Effector memory CD4-positive, alpha-beta T cell (primary cell): ENCODE measurements around the gene ARFRP1.

Experiments
- DNase-seq, 3 donors: peaks; one replicate each; pipeline ENCODE4 v3.0.0-alpha.2; 2020
- H3K27ac ChIP-seq: 2 replicates; pipeline ENCODE4 v1.7.0; 2013; ENCODE audit warnings: mild to moderate bottlenecking, low read length, moderate library complexity; ENCODE audit not compliant: insufficient read depth, poor library complexity, severe bottlenecking
- H3K27me3 ChIP-seq: replicated peaks from 2 replicates; pipeline ENCODE4 v1.7.0; 2013; ENCODE audit warnings: mild to moderate bottlenecking, low read length; ENCODE audit not compliant: insufficient read depth, control insufficient read depth, poor library complexity, severe bottlenecking
- H3K36me3 ChIP-seq: 2 replicates; pipeline ENCODE4 v1.7.0; 2013; ENCODE audit warnings: mild to moderate bottlenecking, low read length, moderate library complexity; ENCODE audit not compliant: control insufficient read depth, insufficient read depth
- H3K4me1 ChIP-seq: 2 replicates; pipeline ENCODE4 v1.7.0; 2013; ENCODE audit warnings: low read length, mild to moderate bottlenecking; ENCODE audit not compliant: control insufficient read depth, insufficient read depth, poor library complexity, severe bottlenecking
- H3K4me3 ChIP-seq: 2 replicates; pipeline ENCODE4 v1.7.0; 2013; ENCODE audit warnings: low read length, low read depth, mild to moderate bottlenecking; ENCODE audit not compliant: insufficient read depth, poor library complexity, severe bottlenecking
- H3K9me3 ChIP-seq: 2 replicates; pipeline ENCODE4 v1.7.0; 2013; ENCODE audit warnings: mild to moderate bottlenecking, low read length, moderate library complexity; ENCODE audit not compliant: control insufficient read depth

ARFRP1 gene

DNA sequence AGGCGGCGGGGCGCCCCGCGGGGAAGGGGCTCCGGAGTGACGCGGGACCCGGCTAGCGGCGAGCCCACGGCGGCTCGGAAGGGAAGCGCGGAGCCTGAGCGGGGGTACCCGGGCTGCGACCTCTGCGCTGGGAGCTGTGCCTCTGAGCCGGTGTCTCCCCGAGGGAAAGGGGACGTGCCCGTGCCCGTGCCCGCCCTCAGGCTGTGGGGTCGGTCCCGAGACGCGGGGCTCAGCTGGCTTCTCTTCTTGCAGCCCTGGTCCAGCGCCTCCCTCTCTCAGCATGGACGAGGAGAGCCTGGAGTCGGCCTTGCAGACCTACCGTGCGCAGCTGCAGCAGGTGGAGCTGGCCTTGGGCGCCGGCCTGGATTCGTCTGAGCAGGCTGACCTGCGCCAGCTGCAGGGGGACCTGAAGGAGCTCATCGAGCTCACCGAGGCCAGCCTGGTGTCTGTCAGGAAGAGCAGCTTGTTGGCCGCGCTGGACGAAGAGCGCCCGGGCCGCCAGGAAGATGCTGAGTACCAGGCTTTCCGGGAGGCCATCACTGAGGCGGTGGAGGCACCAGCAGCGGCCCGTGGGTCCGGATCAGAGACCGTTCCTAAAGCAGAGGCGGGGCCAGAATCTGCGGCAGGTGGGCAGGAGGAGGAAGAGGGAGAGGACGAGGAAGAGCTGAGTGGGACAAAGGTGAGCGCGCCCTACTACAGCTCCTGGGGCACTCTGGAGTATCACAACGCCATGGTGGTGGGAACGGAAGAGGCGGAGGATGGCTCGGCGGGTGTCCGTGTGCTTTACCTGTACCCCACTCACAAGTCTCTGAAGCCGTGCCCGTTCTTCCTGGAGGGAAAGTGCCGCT lies 749 bp upstream of the ARFRP1 start:
- DNase-seq, result no peak
- peaks cover 41% of the 10 kb centered on the region for H3K36me3 ChIP-seq
- peak overlapping the region; percentile 71 for H3K27ac ChIP-seq
- H3K4me3 ChIP-seq, result peak overlapping the region; percentile 65
- H3K27me3 ChIP-seq, result no peaks in the 10 kb centered on the region
- H3K9me3 ChIP-seq, result no peaks in the 10 kb centered on the region
- H3K4me1 ChIP-seq, result peaks cover 32% of the 10 kb centered on the region

DNA sequence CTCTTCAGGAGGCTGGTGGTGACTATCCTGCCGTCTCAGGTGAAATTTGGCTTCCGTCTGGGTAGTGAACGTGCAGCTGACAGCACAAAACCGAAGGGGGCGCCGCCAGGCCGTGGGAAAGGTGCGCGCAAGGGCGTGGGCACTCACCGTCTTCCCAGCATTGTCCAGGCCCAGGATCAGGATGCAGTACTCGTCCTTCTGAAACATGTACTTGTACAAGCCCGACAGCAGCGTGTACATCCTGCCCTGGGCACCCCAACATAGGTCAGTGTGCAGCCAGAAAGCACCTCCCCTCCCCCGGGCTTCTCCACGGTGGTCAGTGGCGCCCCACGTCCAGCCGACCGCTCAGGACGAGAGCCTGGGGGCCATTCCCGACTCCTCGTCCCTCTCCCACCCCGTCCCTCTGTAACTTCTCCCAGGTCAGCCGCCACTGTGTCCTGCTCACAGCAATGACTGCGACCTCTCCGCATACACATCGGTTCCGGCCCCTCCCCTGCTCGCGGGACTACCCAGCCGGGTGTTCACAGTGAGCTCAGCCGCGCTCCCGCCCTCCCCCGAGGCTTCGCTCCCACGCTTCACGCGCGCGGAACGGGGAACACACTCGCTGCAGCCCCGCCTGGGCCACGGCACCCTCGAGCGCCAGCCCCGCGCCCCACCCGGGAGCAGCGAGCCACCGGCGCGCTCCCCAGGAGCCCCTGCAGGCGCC lies 771 bp downstream of the ARFRP1 start:
- Histone ChIP-seq H3K4me3 (peak overlapping the region; percentile 65), H3K36me3 (peaks cover 42% of the 10 kb centered on the region), H3K9me3 (no peaks in the 10 kb centered on the region), H3K27me3 (no peaks in the 10 kb centered on the region), H3K27ac (peak overlapping the region; percentile 71), H3K4me1 (peaks cover 34% of the 10 kb centered on the region)
- peak; percentile 30 to 50 (median 38) for DNase-seq

DNA sequence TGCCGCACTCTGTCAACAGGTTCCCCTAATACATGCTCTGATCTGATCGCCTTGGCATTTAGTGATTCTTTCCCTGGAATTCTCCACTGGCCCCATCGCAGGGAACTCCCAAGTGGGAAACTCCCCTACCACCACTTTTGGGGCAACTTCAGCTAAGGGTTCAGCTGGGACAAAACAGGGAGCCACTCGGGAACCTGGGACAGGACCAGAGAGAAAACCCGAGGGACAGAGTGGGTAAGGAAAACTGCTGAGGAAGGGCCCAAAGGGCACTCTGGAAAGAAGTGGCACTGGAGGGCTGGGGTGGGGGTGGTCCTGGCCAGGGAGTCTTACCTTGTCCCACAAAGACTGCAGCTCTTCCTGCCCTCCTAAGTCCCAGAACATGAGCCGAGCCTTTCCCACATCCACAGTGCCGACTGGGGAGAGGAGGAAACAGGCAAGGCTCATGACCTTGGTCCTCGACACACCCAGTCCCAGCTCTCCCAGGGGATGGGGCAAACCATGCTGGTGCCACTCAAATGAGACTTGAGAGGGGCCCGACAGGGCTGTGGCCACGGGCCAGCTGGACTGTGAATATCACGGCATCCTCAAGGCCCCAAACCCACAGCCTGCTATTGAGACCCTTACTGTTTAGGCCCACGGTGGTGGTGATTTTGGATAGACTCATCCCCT lies 1.6 kb downstream of the ARFRP1 start:
- H3K4me3 ChIP-seq, result peak overlapping the region; percentile 65
- peaks cover 43% of the 10 kb centered on the region for H3K4me1 ChIP-seq
- no peaks in the 10 kb centered on the region for H3K9me3 ChIP-seq
- H3K27me3 ChIP-seq, result no peaks in the 10 kb centered on the region
- DNase-seq, result no peak
- H3K27ac ChIP-seq, result peak overlapping the region; percentile 71
- H3K36me3 ChIP-seq, result peaks cover 35% of the 10 kb centered on the region

DNA sequence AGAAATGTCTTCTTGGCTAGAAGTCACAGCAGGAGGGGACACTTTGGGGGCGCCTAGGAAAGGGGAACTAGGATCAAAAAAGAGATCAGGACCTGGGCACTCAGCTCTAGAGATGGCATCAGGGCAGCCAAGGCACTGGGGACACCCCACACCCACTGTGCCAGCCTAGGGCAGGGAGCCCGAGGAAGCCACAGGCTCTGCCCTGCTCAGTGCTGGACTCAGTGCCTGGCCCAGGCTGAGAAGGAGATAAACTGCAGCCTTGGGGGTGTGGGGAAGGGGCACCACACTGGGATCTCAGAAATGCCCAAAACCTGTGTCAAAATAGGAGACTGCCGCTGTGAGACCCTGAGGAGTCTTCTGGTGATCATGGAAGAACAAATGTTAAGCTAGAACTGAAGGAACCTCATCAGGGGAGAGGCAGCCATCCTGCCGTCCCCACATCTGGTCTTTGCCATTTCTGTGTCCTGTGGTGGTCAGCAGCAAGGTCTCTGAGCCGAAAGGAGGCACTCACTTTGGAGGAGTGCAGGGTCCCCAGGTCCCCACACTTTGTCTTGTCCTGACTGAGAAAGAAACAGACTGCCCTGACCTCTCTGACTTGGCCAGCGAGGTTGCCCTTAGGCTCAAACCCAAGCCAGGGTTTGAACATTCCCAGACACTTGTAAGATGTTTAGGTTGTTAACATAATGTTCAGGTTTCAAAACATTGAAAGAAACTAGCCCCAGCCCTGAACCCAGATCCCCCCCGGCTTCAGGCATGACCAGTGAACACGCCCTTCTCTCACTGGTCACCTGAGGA lies 2.3 kb downstream of the ARFRP1 start:
- H3K27me3 ChIP-seq, result no peaks in the 10 kb centered on the region
- H3K4me3 ChIP-seq, result no peak overlapping the region
- peaks cover 46% of the 10 kb centered on the region for H3K4me1 ChIP-seq
- no peak for DNase-seq
- H3K9me3 ChIP-seq, result no peaks in the 10 kb centered on the region
- no peak overlapping the region for H3K27ac ChIP-seq
- peaks cover 32% of the 10 kb centered on the region for H3K36me3 ChIP-seq

DNA sequence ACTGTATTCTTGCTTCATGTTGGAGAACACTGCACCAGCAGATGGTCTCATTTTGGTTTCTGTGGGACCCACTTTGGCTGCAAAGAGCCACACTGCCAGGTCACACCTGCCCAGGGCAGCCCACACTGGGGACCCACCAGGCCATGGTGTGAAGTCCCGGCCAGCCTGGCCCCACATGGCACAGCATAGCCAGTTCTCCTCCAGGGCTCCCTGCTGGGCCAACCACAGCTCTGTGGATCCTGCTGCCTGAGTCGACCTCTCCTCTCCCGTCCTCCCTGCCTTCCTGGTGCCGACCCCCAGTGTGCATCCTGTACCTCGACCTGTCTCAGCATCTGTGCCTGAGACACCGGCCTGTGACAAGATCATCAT lies 3.0 kb downstream of the ARFRP1 start:
- Histone ChIP-seq H3K4me3 (no peak overlapping the region), H3K9me3 (no peaks in the 10 kb centered on the region), H3K36me3 (peaks cover 32% of the 10 kb centered on the region), H3K4me1 (peaks cover 42% of the 10 kb centered on the region), H3K27me3 (no peaks in the 10 kb centered on the region), H3K27ac (no peak overlapping the region)
- DNase-seq, result no peak

DNA sequence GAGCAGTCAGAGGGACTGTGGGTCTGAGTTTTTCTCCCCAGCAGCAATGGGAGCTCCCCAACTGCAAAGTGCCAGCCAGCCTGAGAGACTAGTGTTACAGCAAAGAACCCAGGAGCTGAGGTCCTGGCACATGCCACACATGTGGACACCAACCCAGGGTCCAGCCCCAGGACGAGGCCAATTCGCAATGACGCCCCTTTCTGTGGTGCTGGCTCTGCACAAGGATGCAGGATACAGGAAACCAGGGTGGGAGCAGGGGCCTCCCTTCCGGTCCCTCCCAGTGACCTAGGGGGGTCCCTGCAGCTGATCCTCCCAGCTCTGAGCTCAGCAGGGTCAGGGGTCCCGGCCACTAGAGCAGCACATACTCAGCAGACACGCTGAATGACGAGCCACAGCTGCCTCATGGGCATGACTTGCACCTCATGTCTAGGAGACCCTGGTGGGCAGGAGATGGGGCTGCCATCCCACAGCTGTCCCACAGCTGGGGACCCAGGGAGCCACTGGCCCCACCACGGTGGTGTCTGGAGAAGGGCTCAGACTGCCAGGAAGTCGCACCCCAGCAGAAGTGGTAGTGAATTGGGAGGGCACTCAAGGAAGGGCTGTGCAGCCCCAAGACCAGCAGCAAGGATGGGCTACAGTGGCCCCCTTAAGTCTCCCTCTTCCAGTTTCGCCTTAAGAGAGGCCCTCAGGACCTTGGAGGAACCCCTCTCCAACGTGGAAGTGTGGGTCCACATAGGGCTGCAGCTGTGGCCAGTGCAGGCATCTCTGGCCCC lies 3.6 kb downstream of the ARFRP1 start:
- Histone ChIP-seq H3K36me3 (peaks cover 32% of the 10 kb centered on the region), H3K27ac (no peak overlapping the region), H3K9me3 (no peaks in the 10 kb centered on the region), H3K4me3 (no peak overlapping the region), H3K27me3 (no peaks in the 10 kb centered on the region), H3K4me1 (peaks cover 40% of the 10 kb centered on the region)
- no peak for DNase-seq

DNA sequence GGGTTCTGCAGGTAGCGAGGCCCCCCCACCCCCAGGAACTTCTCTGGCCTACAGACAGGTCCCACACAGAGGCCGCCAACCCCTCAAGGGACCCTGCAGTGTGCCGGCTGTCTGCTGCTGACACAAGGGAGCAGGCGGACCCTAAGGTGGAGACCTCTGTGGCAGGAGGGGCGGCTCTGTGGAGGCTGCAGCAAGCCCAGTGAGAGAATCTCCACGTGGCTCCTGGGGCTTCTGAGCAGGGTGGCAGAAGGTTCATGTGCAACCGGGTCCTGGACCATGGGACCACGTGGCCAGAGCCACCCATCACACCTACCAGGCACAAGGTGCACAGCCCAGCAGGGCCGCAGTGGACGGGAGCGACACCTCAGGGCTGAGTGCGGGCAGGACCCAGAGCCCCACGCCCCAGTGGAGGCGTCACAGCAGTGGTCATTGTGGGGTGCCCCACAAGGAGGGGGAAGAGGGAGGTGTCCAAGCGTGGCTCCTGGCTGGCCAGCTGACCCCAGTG lies 4.3 kb downstream of the ARFRP1 start:
- Histone ChIP-seq H3K9me3 (no peaks in the 10 kb centered on the region), H3K27ac (no peak overlapping the region), H3K27me3 (no peaks in the 10 kb centered on the region), H3K4me1 (peaks cover 38% of the 10 kb centered on the region), H3K4me3 (no peak overlapping the region), H3K36me3 (peaks cover 32% of the 10 kb centered on the region)
- DNase-seq, result no peak

DNA sequence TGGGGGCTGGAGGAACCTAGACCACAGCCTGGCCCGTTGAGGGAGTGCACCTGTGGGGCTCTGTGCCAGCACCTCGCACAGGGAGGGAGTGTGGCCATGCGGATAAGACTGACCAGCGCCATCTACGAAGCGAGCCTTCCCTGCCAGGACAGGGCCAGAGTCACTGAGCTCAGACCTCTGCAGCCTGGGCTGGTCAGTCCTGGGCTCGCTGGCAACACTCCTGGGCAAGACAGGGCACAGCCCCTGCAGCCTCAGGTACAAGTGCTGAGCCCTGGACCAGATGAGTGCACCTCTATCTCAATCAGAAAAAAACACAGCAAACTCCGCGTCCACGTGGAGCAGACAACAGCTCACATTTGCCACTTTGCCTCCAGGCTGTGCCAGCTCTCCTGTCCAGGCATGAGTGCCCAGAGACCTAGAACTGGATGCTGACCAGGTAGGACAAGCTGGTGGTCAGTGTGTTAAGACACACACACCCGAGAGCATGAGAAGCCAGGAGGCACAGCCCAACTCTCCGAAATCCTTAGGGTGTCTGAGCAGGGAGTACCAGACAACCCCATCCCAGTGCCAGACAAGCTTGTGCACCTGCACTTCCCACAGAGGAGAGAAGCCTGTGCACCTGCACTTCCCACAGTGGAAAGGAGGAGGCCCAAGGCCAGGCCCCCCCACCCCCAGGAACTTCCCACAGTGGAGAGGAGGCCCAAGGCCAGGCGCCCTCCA lies 4.9 kb downstream of the ARFRP1 start:
- Histone ChIP-seq H3K4me3 (no peak overlapping the region), H3K36me3 (peaks cover 32% of the 10 kb centered on the region)

More for the DNA sequence above, 4.9 kb downstream of the ARFRP1 start:
- H3K4me1 ChIP-seq, result peaks cover 36% of the 10 kb centered on the region
- no peak overlapping the region for H3K27ac ChIP-seq
- no peaks in the 10 kb centered on the region for H3K9me3 ChIP-seq
- no peak for DNase-seq
- no peaks in the 10 kb centered on the region for H3K27me3 ChIP-seq
